Activated gamma-delta T cell treated with Interleukin-2 at 50 U/mL for 16 hours (primary cell): ENCODE measurements around the gene TBXAS1.

Source experiments
- DNase-seq: peaks from one replicate; pipeline ENCODE4 v3.0.0-alpha.2; 2020

The TBXAS1 gene

GRCh38 chr7:139949629-139950028, 120.6 kb downstream of the TBXAS1 start:
- no peak for DNase-seq

GRCh38 chr7:139950881-139951525, 121.9 kb downstream of the TBXAS1 start:
- no peak for DNase-seq

GRCh38 chr7:139953229-139953628, 124.2 kb downstream of the TBXAS1 start:
- no peak for DNase-seq

- no peak for DNase-seq
Observed at GRCh38 chr7:139955109-139955820, 126.2 kb downstream of the TBXAS1 start.

GRCh38 chr7:139958599-139959284, 129.7 kb downstream of the TBXAS1 start:
- no peak for DNase-seq

- no peak for DNase-seq
Observed at GRCh38 chr7:139959285-139959628, 130.2 kb downstream of the TBXAS1 start.

- DNase-seq = no peak
Observed at GRCh38 chr7:139959718-139960117, 130.7 kb downstream of the TBXAS1 start.

GRCh38 chr7:139960157-139960556, 131.1 kb downstream of the TBXAS1 start:
- no peak for DNase-seq

GRCh38 chr7:139965942-139966628, 137.0 kb downstream of the TBXAS1 start:
- DNase-seq = no peak

GRCh38 chr7:139966949-139967348, 137.9 kb downstream of the TBXAS1 start:
- DNase-seq = no peak

- no peak for DNase-seq
Observed at GRCh38 chr7:139968931-139969330, 139.9 kb downstream of the TBXAS1 start.

- no peak for DNase-seq
Observed at GRCh38 chr7:139972029-139972428, 143.0 kb downstream of the TBXAS1 start.

- DNase-seq = no peak
Observed at GRCh38 chr7:139973101-139974050, 144.3 kb downstream of the TBXAS1 start.

- DNase-seq = no peak
Observed at GRCh38 chr7:139974179-139974811, 145.2 kb downstream of the TBXAS1 start.

- no peak for DNase-seq
Observed at GRCh38 chr7:139976055-139976837, 147.2 kb downstream of the TBXAS1 start.

GRCh38 chr7:139976838-139977656, 148.0 kb downstream of the TBXAS1 start:
- DNase-seq = no peak

- no peak for DNase-seq
Observed at GRCh38 chr7:139981511-139981895, 152.4 kb downstream of the TBXAS1 start.

GRCh38 chr7:139982927-139983920, 154.2 kb downstream of the TBXAS1 start:
- no peak for DNase-seq
